Measurements from ENCODE around the gene NRCAM. TPM values are rescaled to one million over a fixed set of nuclear protein-coding genes. Genes with fewer than 3 reads are reported as not detected.

NRCAM gene
- total and polyA plus RNA-seq, 2 of the 8 experiments (the other 6 are each of a cell fraction or from before 2014, with no cell fraction given): 2.7 to 3.8 TPM

- ChIA-PET POLR2A (ENCODE audit: partially characterized antibody) (no interaction called here), CTCF (ENCODE audit: partially characterized antibody) (interaction anchor here (0.7 to 4.1 kb wide), 26 partner anchors 10 to 360 kb away, joined by 3 to 19 read pairs (median 3); no protein-coding TSS in a partner anchor)
- H2BK15ac ChIP-seq (ENCODE audit: low read length): no peak overlapping the region
- H4K5ac ChIP-seq (ENCODE audit: insufficient read length, low read depth, low read length): no peak overlapping the region
- no peak overlapping the region for H3K14ac ChIP-seq (ENCODE audit: insufficient read length)
- H3K79me1 ChIP-seq (ENCODE audit: low read depth, low read length): no peaks in the 10 kb centered on the region
- no peak overlapping the region for H3K27ac ChIP-seq (ENCODE audit: low read depth, low read length)
- no peaks in the 10 kb centered on the region for H3K27me3 ChIP-seq (replicated peaks in 1 of 4; ENCODE audit: control insufficient read depth in 3 of 4, extremely low read depth in 1 of 4, insufficient read depth in 3 of 4, low read length in 3 of 4)
- no peak overlapping the region for H3K23ac ChIP-seq (ENCODE audit: insufficient read length)
- H3K4me3 ChIP-seq (ENCODE audit: extremely low read depth in 1 of 4, insufficient read depth in 2 of 4, low read depth in 3 of 4, low read length in 4 of 4): no peak overlapping the region
- no peak overlapping the region for H2BK5ac ChIP-seq (ENCODE audit: low read depth, low read length)
- H2BK20ac ChIP-seq (ENCODE audit: low read length): no peak overlapping the region
- no peak overlapping the region for H2BK120ac ChIP-seq (replicated peaks; ENCODE audit: low read depth, low read length)
- no peak for DNase-seq (ENCODE audit: low read depth in 1 of 2, low spot score in 2 of 2)
- H3K9ac ChIP-seq (replicated peaks in 1 of 4; ENCODE audit: extremely low read depth in 1 of 4, low read depth in 3 of 4, low read length in 3 of 4): no peak overlapping the region
- H4K20me1 ChIP-seq (replicated peaks in 1 of 2; ENCODE audit: control insufficient read depth in 1 of 2, insufficient read depth in 2 of 2, low read length in 2 of 2): no peaks in the 10 kb centered on the region
- H3K4me1 ChIP-seq (replicated peaks in 1 of 4; ENCODE audit: control insufficient read depth in 3 of 4, insufficient read depth in 4 of 4, low read length in 3 of 4): no peaks in the 10 kb centered on the region
- H3K4me2 ChIP-seq (ENCODE audit: insufficient read depth in 1 of 2, low read depth in 2 of 2, low read length in 2 of 2): no peak overlapping the region
- no peak for FAIRE-seq
- H3K36me3 ChIP-seq (ENCODE audit: control insufficient read depth in 2 of 4, insufficient read depth in 4 of 4, low read length in 3 of 4): no peaks in the 10 kb centered on the region
- no peak overlapping the region for H2BK12ac ChIP-seq (ENCODE audit: low read depth, low read length)
- no peak overlapping the region for H3K4ac ChIP-seq (replicated peaks; ENCODE audit: insufficient read length, low read depth, low read length)
- H3K18ac ChIP-seq (ENCODE audit: extremely low read depth, low read length): no peak overlapping the region
- no peaks in the 10 kb centered on the region for H3K9me3 ChIP-seq (ENCODE audit: insufficient read depth in 2 of 2, low read depth in 1 of 2, low read length in 1 of 2)
- H3K56ac ChIP-seq (replicated peaks; ENCODE audit: insufficient read length, low read depth, low read length): no peak overlapping the region
- no peak overlapping the region for H2AK5ac ChIP-seq (ENCODE audit: low read depth, low read length)
- no peak overlapping the region for H2AFZ ChIP-seq (ENCODE audit: low read length)
- no peak overlapping the region for H4K8ac ChIP-seq (ENCODE audit: extremely low read depth, insufficient read depth, low read length)
- WGBS, 2 experiments (ENCODE audit: extremely low coverage in 1 of 2, insufficient coverage in 1 of 2, insufficient read length in 1 of 2, insufficient replicate concordance in 2 of 2, low coverage in 1 of 2, low lambda C conversion rate in 2 of 2, missing lambda C conversion rate in 1 of 2): 61% methylated on average over 5 of the region's 5 CpGs; no CpG with 5 or more reads in 1 of the 2 experiments
- TF ChIP-seq TEAD4 (IDR thresholded peaks at IDR 0.05; ENCODE audit: low read depth, low read length) (no peak), RAD21 (IDR thresholded peaks at IDR 0.05 in 1 of 2, conservative IDR thresholded peaks at IDR 0.05 in 1 of 2; ENCODE audit: low read depth in 2 of 2, low read length in 2 of 2) (peak; percentile 53 to 67), CTCF (IDR thresholded peaks at IDR 0.05; ENCODE audit: control extremely low read depth in 1 of 3, insufficient read depth in 1 of 3, low read depth in 1 of 3, low read length in 3 of 3) (peak in 2 of 3 experiments; percentile 44 to 68; a peak in 3 of 4 replicates)
- H3K23me2 ChIP-seq (ENCODE audit: low read depth, low read length): no peaks in the 10 kb centered on the region
- no peaks in the 10 kb centered on the region for H3K79me2 ChIP-seq (ENCODE audit: control insufficient read depth in 1 of 2, insufficient read depth in 2 of 2, low read length in 2 of 2)
- no peak overlapping the region for H4K91ac ChIP-seq (replicated peaks; ENCODE audit: insufficient read length, low read length)
These were observed 71.3 kb downstream of the NRCAM start for GRCh38 chr7:108384716-108385483.

All from H1 (cell line).